ENCODE data around the gene BCL11B. TPM values are rescaled to one million over a fixed set of nuclear protein-coding genes. Genes with fewer than 3 reads are reported as not detected.
"Not testable (repeated sequence)": the region's sequence is repeated elsewhere in the genome, so short reads cannot be mapped to it uniquely, and the experiment has no call there.

BCL11B gene
- total RNA-seq, 1 experiment from 2014 or later, result 0.02 TPM

GRCh38 chr14:99240627-99241324 lies 31.2 kb downstream of the BCL11B start:
- no peak for DNase-seq (ENCODE audit: low spot score)

- DNase-seq (ENCODE audit: low spot score), result no peak
Observed at GRCh38 chr14:99239661-99240092, 32.3 kb downstream of the BCL11B start.

GRCh38 chr14:99238216-99238615 lies 33.8 kb downstream of the BCL11B start:
- DNase-seq (ENCODE audit: low spot score), result no peak

- DNase-seq (ENCODE audit: low spot score), result no peak
Observed at GRCh38 chr14:99237288-99237687, 34.7 kb downstream of the BCL11B start.

GRCh38 chr14:99236386-99237138 lies 35.4 kb downstream of the BCL11B start:
- no peak for DNase-seq (ENCODE audit: low spot score)

GRCh38 chr14:99235582-99236320 lies 36.2 kb downstream of the BCL11B start:
- DNase-seq (ENCODE audit: low spot score), result no peak

GRCh38 chr14:99234961-99235571 lies 36.9 kb downstream of the BCL11B start:
- DNase-seq (ENCODE audit: low spot score), result no peak

GRCh38 chr14:99234355-99234754 lies 37.6 kb downstream of the BCL11B start:
- DNase-seq (ENCODE audit: low spot score), result no peak

- no peak for DNase-seq (ENCODE audit: low spot score)
Observed at GRCh38 chr14:99233222-99234035, 38.6 kb downstream of the BCL11B start.

- no peak for DNase-seq (ENCODE audit: low spot score)
Observed at GRCh38 chr14:99232714-99233214, 39.2 kb downstream of the BCL11B start.

- no peak for DNase-seq (ENCODE audit: low spot score)
Observed at GRCh38 chr14:99231850-99232713, 39.9 kb downstream of the BCL11B start.

GRCh38 chr14:99231161-99231849 lies 40.7 kb downstream of the BCL11B start:
- no peak for DNase-seq (ENCODE audit: low spot score)

- no peak for DNase-seq (ENCODE audit: low spot score)
Observed at GRCh38 chr14:99230208-99231151, 41.5 kb downstream of the BCL11B start.

- no peak for DNase-seq (ENCODE audit: low spot score)
Observed at GRCh38 chr14:99229654-99230207, 42.3 kb downstream of the BCL11B start.

- DNase-seq (ENCODE audit: low spot score), result not testable (repeated sequence)
Observed at GRCh38 chr14:99228760-99229159, 43.2 kb downstream of the BCL11B start.

GRCh38 chr14:99226687-99227086 lies 45.3 kb downstream of the BCL11B start:
- DNase-seq (ENCODE audit: low spot score), result no peak

- DNase-seq (ENCODE audit: low spot score), result no peak
Observed at GRCh38 chr14:99225436-99226203, 46.4 kb downstream of the BCL11B start.
